Cardiac fibroblast (primary cell): ENCODE results near the gene VWDE.

Experiments
- DNase-seq, 2 donors: peaks; one replicate each; pipeline versions ENCODE4 v3.0.0 to v3.0.0-alpha.2; 2010; ENCODE audit warnings: low read depth in 2 of 2
- H3K4me3 ChIP-seq, 2 donors: replicated peaks in 1 of 2; 1 replicate in 1 of 2; 2 replicates in 1 of 2; pipeline ENCODE4 v1.5.1; 2011; ENCODE audit warnings: low read depth in 2 of 2, low read length in 2 of 2, mild to moderate bottlenecking in 2 of 2, moderate library complexity in 1 of 2
- TF ChIP-seq, protein P1 (sequence below): IDR thresholded peaks from one replicate; pipeline ENCODE4 v1.5.1; 2011; ENCODE audit warnings: low read depth, mild to moderate bottlenecking, low read length, inconsistent platforms

Gene VWDE

DNA sequence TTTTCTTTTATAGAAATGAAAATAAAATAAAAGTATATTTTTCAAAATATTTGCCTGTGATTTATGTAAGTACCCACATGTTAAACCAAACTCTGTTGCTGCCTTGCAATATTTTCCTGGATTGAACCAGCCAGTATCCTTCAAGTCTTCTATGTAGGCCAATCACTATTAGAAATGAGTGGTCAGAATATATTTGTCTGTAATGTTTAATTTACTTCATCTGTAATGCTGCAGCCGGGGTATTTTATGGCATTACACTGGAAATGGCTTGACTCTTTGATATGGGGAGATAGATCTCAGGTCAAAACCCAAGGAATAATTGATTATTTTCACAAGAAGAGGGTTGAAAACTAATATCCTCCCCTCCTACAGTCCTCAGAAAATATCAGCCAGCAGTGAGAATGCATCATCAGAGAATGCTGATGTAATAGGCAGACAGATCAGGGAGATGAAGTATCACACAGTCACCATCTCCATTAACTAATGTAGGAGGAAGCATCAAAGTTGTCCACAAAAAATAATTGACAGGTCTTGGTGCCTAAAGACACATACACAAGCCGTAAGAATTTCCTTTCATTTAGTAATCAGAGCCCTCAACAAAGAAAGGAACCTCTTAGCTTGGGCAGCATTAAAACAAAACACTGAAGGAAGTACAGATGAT lies 82.5 kb downstream of the VWDE start:
- H3K4me3 ChIP-seq, result no peak overlapping the region
- DNase-seq, result peak in 1 of 2 donors; percentile 22
- TF ChIP-seq, protein P1, sequence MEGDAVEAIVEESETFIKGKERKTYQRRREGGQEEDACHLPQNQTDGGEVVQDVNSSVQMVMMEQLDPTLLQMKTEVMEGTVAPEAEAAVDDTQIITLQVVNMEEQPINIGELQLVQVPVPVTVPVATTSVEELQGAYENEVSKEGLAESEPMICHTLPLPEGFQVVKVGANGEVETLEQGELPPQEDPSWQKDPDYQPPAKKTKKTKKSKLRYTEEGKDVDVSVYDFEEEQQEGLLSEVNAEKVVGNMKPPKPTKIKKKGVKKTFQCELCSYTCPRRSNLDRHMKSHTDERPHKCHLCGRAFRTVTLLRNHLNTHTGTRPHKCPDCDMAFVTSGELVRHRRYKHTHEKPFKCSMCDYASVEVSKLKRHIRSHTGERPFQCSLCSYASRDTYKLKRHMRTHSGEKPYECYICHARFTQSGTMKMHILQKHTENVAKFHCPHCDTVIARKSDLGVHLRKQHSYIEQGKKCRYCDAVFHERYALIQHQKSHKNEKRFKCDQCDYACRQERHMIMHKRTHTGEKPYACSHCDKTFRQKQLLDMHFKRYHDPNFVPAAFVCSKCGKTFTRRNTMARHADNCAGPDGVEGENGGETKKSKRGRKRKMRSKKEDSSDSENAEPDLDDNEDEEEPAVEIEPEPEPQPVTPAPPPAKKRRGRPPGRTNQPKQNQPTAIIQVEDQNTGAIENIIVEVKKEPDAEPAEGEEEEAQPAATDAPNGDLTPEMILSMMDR, result no peak

DNA sequence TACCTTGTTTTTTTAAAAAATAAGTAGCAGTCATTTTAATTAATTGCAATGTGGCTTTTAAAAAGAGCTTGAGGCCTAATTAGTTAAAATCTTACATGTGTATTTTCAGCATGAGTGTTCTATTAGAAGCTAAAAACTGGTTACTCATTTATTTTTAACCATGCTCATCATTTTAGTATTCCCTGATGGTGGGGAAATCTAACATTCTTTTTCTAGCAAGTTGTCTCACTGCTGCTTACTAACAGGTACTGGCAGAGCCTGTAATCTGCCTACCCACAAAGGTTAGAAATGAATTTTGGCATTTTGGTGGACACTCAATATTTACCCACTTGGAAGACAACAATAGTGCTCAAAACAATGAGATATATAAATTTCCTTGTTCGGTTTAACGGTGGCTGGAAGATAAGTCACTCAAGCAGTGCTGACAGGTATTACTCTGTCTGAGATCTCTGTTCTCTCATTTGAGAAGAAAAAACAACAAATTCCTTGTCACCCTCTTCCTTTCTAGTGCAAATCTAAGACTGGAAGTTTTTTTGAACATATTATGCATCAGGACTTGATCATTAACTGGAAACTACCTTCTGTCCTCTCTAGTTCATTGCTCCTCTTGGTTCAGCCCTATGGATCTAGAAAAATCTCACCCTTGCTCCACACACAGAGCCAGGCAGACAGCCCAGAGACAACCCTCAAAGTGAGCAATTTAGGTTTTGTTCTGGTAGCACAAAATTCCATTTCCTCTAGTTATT lies 83.3 kb downstream of the VWDE start:
- TF ChIP-seq, protein P1, result no peak
- no peak overlapping the region for H3K4me3 ChIP-seq
- DNase-seq, result no peak

DNA sequence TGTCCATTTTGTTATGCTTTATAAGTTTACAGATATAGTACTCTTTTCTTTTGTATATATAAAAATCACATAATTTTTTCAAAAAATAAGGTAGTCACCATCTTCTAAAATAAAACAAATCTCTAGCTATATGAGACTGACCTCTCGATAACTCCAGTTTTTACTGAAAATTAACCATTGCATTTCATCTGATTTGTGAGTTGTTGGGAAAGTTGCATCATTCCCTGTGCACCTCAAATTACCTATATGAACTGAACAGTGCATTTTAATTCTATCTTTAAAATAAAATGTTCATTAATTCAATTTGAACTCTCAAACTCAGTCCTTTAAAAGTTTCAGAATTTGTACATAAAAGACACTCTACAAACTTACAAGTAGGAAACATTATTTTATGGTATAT lies 86.0 kb downstream of the VWDE start:
- no peak overlapping the region for H3K4me3 ChIP-seq
- DNase-seq, result no peak
- TF ChIP-seq, protein P1, result no peak

DNA sequence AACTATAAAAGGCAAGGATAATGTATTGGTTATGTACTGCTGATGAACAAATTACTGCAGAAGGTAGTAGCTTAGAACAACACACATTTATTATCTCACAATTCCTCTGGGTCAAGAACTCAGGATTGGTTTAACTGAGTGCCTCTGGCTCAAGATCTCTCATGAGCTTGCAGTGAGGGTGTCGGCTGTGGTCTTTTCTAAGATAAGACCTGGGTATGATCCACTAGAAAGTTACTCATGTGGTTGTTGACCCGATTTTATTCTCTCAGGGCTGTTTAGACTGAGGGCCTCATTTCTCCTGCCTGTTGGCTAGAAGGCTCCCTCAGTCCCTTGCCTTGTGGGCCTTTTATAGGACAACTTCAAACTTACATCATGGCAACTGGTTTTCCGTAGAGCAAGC lies 86.7 kb downstream of the VWDE start:
- TF ChIP-seq, protein P1, result no peak
- DNase-seq, result no peak
- H3K4me3 ChIP-seq, result no peak overlapping the region

DNA sequence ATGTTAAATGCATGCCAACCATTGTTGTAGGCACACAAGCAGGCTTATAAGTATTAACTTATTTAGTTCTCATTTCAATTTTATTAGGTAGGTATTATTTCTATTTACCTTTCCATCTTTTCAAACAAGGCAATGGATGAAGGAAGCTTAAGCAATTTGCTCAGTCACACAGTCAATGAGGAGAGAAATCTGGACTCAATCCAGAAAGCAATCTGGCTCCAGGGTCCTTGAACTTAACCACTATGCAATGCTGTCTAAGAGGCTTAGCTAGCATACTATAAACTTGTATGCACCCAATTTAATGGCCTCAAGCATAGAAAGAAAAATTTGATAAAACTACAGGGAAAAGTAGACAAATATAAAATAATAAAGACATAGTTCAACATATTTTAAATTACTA lies 88.6 kb downstream of the VWDE start:
- TF ChIP-seq, protein P1, result no peak
- H3K4me3 ChIP-seq, result no peak overlapping the region
- peak in 1 of 2 donors; percentile 6 for DNase-seq

DNA sequence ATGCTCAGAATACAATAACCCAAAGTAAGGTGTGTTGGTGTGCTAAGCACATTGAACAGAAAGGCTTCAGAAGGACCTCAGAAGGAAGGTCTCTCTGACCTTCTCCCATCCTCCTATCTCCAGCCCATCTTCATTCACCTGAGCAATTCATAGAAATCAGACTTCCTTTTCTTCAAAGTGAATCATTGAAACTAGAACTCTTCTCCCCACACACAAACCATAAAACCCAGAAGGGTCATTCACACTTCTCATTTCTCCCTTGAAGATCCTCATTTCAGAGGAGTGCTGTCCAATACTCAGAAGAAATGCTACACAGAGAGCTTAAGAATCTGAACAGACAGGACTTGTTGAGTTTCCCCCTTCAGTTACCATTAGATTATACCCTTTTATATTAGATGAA lies 89.5 kb downstream of the VWDE start:
- no peak for DNase-seq
- TF ChIP-seq, protein P1, result no peak
- no peak overlapping the region for H3K4me3 ChIP-seq
